Erythroblast (primary cell): ENCODE measurements around the gene PGBD5.

ENCODE experiments used
- GATA1 ChIP-seq: IDR thresholded peaks from 2 replicates; pipeline ENCODE4 v1.6.1; 2011; ENCODE audit warnings: low read depth, mild to moderate bottlenecking, control low read depth, low read length, moderate library complexity
- POLR2A ChIP-seq: IDR thresholded peaks from 2 replicates; pipeline ENCODE4 v1.6.1; 2011; ENCODE audit warnings: mild to moderate bottlenecking, low read length

GRCh38 chr1:230268371-230269170 is 157.6 kb downstream of the PGBD5 start:
- no peak for TF ChIP-seq POLR2A
- TF ChIP-seq GATA1 = no peak
